Peyer's patch (tissue), 4 donors: ENCODE data around the gene PKD1.

Source experiments
- POLR2A ChIP-seq, 2 donors: fragments of 450-650 bp; IDR thresholded peaks; one replicate each; pipeline ENCODE4 v1.5.1; 2017; ENCODE audit warnings: antibody characterized with exemption in 2 of 2, mild to moderate bottlenecking in 2 of 2, moderate library complexity in 2 of 2
- TF ChIP-seq, protein P1 (sequence below), 6 experiments: fragments of 450-650 bp in 4 of 6; fragments of 200-600 bp in 2 of 6; sonication (generic) in 1 of 6; IDR thresholded peaks; one replicate each; pipeline ENCODE4 v1.5.1; 2017 to 2019; ENCODE audit warnings: antibody characterized with exemption in 6 of 6, mild to moderate bottlenecking in 3 of 6, moderate library complexity in 1 of 6

DNA sequence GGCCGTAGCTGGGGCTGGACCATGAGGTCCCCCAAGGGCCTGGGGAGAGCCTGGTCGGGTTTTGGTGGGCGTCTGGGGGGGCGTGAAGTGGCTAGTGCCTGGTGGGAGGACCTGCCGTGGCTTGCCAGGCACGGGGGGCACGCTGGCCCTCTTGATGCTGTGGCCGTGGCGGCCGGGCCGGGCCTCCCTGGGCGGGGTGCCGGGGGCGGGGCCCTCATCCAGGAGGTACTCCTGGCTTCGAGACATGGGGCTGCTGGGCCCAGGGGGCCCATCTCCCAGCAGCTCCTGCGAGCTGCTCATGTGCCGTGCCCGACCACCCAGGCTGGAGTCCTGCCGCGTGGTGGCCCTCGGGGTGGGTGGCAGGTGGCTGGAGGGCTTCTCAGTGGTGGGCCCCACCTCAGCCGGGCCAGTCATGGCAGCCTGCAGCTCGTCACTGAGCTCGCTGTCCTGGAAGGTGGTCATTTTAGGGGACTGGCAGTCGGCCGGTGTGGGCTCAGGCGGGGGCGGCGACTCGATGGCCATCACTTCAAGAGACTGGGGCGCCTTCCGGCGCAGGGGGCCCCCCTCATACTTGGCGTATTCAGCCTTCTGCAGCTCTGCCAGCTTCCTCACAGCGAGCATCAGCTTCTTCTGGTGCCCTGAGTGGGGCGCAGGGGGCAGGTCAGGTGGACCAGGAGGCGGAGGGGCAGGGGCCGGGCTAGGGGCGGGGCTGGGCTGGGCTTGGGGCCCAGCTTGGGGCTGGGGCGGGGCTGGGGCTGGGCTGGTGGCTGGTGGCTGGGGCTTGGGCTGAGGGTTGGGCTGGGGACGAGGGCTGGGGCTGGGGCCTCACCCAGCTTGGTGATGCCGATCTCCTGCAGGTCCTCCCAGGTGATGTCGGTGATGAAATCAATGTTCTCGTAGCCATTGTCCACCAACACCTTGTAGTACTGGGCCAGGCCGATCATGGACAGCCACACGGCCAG lies 45.5 kb upstream of the PKD1 start:
- TF ChIP-seq, protein P1, sequence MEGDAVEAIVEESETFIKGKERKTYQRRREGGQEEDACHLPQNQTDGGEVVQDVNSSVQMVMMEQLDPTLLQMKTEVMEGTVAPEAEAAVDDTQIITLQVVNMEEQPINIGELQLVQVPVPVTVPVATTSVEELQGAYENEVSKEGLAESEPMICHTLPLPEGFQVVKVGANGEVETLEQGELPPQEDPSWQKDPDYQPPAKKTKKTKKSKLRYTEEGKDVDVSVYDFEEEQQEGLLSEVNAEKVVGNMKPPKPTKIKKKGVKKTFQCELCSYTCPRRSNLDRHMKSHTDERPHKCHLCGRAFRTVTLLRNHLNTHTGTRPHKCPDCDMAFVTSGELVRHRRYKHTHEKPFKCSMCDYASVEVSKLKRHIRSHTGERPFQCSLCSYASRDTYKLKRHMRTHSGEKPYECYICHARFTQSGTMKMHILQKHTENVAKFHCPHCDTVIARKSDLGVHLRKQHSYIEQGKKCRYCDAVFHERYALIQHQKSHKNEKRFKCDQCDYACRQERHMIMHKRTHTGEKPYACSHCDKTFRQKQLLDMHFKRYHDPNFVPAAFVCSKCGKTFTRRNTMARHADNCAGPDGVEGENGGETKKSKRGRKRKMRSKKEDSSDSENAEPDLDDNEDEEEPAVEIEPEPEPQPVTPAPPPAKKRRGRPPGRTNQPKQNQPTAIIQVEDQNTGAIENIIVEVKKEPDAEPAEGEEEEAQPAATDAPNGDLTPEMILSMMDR (IDR thresholded peaks at IDR 0.05): no peak
- TF ChIP-seq POLR2A (IDR thresholded peaks at IDR 0.05): no peak
